ENCODE results near the gene MMP12.
"Not testable (repeated sequence)": the region's sequence is repeated elsewhere in the genome, so short reads cannot be mapped to it uniquely, and the experiment has no call there.

Gene MMP12

GRCh38 chr11:102874852-102875251 is at the start of gene MMP12:
Gene MMP12, minus strand, starts transcription at chr11:102874982. Its CDS starts 45 bp downstream, at chr11:102874937.
- DNase-seq = no peak

- DNase-seq = no peak
Measured at GRCh38 chr11:102921587-102922220, 46.9 kb upstream of the MMP12 start.

DNA sequence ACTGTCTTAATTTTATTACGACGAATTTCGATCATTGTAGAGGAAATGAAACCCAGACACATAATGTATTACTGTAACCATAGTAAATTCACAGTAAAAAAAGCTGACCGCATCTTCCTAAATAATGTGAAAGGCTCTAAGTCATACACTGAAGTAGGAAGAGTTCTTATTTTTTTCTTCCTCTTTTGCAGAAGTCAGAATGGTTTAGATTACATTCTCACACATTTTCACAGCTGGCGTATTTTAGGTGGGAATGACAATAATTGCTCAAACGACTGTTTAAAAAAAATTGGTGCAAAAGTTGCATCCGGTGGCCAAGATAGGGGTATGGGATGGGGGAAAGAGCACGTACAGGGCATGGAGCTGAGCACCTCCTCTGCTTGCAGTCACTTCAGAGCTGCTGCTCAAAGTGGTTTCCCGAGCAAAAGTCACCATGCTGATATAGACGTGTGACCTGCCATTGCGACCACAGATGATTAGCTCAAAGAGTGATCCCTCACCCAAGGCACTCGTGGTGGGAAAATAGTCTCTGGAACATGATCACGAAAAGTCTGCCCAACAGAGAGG is 45.4 kb upstream of the MMP12 start:
- DNase-seq = no peak

GRCh38 chr11:102915044-102915375 is 40.2 kb upstream of the MMP12 start:
- DNase-seq = no peak

- DNase-seq = no peak
Measured at GRCh38 chr11:102914238-102915043, 39.7 kb upstream of the MMP12 start.

GRCh38 chr11:102912482-102912830 is 37.7 kb upstream of the MMP12 start:
- DNase-seq = no peak

GRCh38 chr11:102911758-102912481 is 37.1 kb upstream of the MMP12 start:
- no peak for DNase-seq

- not testable (repeated sequence) for DNase-seq
Measured at GRCh38 chr11:102905848-102906247, 31.1 kb upstream of the MMP12 start.

- DNase-seq = not testable (repeated sequence)
Measured at GRCh38 chr11:102903895-102904294, 29.1 kb upstream of the MMP12 start.

GRCh38 chr11:102900346-102900745 is 25.6 kb upstream of the MMP12 start:
- no peak for DNase-seq

DNA sequence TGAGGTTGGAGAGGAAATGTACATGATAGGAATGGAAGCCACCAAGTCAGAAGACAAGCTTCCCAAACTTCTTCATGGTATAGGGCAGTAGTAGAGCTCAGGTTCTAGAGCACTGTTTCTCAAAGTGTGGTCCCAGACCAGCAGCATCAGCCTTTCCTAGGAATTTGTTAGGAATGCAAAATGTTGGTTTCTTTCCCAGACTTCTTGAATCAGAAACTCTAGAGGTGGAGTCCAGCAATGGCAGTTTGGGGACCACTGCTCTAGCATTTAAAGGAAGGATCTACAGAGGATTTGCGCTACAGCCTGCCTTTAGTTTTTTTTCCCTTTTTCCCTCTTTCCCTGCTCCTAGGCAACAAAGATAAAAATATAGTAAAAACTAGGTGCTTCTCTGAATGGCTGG is 17.0 kb upstream of the MMP12 start:
- DNase-seq = no peak

DNA sequence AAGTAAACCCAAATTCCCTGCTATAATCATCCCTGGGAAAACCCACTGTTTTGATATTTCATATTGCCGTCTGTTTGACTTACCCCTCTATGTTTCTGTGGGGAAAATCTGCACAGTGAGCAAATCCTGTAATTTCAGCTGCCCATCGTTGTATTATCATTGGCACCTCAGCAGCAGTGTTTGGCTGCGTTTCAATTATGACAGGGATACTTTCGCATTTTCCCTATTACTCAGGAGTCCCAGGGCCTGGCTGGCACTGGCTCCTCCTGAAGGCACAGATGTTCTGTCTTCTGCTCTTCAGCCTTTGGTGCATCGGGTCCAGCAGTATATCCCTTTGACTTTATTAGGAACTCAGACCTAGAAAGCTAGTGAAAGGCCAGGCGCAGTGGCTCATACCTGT is 12.2 kb upstream of the MMP12 start:
- no peak for DNase-seq

GRCh38 chr11:102883141-102883540 is 8.4 kb upstream of the MMP12 start:
- no peak for DNase-seq

DNA sequence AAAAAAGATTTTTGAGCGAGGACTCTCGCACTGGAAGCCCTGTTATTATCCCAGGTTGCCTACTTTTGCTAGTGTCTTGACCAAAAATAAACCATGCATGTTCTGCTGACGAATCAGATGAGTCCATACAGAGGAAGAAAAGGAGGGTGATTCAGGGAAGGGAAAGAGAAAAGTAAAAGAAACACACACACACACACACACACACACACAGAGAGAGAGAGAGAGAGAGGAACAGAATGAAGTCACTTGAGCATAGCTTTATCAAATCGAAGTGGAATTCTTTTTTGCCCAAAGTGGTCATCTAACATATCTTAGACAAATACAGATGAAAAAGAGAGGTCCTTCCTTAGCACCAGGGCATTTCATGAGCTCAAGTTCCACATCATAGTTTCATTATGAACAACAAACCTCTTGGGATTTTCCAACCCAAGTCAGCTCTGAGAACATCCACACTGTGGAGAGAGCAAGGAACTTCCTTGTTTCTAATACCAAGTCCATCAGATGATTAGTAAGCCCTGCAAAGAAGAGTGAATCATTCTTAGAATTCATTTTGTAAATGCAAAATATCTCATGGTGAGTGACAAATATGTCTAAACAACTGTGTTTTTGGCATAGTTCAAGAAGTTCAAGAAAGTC is 7.7 kb upstream of the MMP12 start:
- DNase-seq = no peak

DNA sequence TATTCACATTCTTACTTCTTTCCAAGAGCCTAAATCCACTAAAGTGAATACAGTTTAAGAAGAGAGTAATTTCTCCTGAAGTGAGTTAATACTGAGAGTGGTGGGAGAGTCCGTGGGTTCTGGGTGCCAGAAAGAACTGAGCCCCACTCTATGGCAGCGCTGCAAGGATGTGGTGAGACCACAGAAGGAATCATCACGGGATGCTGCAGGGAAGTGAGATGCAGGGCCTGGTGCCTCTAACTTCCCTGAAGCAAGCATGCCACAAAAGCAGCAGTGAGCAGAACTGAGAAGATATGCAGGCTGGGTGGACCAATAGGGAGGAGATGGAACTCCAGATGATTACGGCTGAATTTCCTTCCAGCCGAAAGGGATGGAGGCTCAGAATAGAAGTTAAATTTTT is 5.0 kb upstream of the MMP12 start:
- DNase-seq = no peak

DNA sequence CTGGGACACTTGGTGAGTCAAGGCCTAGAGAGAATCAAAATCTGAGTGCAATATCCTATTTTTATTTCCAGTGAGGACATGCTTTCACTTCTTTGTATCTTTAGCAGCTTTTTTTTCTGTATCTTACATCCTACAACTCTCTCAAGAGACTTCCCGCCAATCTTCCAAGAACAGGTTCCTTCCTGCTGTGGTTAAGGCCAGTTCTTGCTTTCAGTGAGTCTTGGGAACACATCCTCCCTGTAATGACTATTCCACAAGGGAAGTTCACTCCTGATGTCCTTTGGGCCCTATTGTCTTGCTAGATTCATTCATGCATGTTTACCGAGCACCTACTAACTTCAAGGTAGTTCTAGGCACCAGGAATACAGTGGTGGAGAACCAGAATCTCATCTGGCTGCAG is 3.8 kb upstream of the MMP12 start:
- DNase-seq = no peak

- DNase-seq = not testable (repeated sequence)
Measured at GRCh38 chr11:102869354-102869964, 5.3 kb downstream of the MMP12 start.

- DNase-seq = no peak
Measured at GRCh38 chr11:102868339-102868738, 6.4 kb downstream of the MMP12 start.

GRCh38 chr11:102864724-102865123 is 10.1 kb downstream of the MMP12 start:
- DNase-seq = no peak

DNA sequence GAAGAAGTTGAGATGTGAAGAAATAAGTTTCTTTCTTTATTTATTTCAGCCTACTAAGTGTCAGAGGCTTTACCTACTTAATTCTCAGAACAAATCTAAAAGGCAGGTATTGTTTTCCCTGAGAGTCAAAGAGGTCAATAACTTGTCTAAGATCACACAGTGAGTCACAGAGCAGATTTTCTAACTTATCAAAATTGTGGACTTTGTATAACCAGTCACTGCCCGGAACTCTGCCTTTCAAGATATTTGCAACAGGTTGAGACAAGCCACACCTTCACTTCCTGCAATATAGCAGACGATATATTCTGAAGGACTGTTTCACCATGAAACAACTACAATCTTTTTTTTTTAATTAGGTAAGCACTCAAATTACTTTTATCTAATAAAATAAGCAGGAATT is 20.8 kb downstream of the MMP12 start:
- DNase-seq = no peak

- no peak for DNase-seq
Measured at GRCh38 chr11:102853055-102853454, 21.7 kb downstream of the MMP12 start.

DNA sequence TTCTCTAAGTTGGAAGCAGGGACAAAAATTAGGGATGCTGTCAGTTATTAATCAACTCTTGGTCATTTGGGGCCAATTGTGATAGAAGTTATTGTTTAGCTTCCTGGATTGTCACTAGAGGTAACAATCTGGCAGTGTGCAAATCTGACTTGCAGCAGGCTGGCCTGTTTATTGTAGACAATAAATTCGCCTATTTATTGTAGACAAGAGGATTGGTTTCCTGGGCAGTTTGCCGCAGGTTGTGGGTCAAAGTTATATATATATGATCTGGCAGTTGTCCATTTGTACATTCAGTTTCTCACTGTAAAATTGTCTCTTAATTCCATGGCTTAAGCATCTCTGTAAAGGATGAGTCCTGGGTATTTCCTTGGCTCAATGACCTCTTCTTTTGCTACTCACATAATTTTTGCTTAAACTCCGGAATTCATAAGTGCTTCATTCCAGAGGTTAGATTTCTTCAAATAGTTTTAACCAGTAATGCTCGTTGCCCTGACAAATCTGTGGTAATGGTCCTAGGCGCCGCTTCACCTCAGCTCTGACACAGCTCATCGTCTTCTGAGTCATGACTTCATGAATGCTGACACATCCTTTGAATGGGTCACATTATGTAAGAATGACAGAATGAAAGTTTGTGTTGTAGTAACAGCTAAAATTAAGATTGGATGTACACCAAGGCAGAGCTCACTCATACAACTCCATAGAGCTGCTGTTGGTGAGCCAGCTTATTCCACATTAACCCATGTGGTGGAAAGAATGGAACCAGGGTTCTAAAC is 23.6 kb downstream of the MMP12 start:
- DNase-seq = no peak

Measured in NCI-H1092 (cell line).